Inflammatory macrophage treated with lipopolysaccharide for 4 hours (primary cell): ENCODE data around the gene AP1G2.
A peak's percentile ranks its signal among the peaks of the same experiment; 100 is the strongest.
"Not testable (repeated sequence)": the region's sequence is repeated elsewhere in the genome, so short reads cannot be mapped to it uniquely, and the experiment has no call there.

ENCODE experiments used
- DNase-seq: peaks from one replicate; pipeline ENCODE4 v3.0.0-alpha.2; 2020

Gene AP1G2, protein sequence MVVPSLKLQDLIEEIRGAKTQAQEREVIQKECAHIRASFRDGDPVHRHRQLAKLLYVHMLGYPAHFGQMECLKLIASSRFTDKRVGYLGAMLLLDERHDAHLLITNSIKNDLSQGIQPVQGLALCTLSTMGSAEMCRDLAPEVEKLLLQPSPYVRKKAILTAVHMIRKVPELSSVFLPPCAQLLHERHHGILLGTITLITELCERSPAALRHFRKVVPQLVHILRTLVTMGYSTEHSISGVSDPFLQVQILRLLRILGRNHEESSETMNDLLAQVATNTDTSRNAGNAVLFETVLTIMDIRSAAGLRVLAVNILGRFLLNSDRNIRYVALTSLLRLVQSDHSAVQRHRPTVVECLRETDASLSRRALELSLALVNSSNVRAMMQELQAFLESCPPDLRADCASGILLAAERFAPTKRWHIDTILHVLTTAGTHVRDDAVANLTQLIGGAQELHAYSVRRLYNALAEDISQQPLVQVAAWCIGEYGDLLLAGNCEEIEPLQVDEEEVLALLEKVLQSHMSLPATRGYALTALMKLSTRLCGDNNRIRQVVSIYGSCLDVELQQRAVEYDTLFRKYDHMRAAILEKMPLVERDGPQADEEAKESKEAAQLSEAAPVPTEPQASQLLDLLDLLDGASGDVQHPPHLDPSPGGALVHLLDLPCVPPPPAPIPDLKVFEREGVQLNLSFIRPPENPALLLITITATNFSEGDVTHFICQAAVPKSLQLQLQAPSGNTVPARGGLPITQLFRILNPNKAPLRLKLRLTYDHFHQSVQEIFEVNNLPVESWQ

DNA sequence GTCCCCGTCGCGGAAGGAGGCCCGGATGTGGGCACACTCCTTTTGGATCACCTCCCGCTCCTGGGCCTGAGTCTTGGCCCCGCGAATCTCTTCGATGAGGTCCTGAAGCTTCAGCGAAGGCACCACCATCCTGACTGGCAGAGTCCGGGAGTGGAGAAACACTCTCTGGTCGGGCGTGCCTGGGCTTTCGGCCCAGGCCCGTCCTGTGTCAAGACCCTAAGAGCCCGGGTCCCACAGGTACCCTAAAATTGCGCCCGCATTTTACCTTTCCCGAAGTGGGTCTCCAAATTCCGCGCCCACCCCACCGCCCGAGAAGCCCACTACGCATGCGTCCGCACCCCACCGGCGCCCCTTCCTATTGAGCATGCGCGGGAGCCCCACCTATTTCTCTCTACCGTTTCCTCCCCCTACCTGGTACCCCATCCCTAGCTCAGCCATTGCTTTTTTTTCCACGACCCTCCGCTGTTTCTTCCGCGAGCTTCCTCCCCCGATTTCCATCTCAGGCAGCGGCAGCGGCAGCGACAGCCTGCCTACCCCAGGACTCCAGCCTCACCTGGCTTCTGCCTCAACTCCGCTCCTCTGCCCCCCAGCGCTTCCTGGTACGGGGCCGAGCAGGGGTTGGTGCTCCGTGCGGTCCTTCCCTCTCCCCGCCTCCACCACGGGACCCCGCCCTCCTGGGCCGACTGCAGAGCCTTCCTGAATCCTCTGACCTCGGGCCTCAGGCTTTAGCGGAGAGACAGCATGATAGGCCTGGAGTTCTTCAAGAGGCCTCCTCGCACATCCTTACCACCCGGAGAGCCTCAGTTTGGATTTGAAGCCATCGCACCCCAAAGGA lies at the start of gene AP1G2:
Gene AP1G2, minus strand, starts transcription at position 606 of the 835 bp plus-strand sequence. Its CDS starts 477 bp downstream, at position 129.
- peak; percentile 85 for DNase-seq

DNA sequence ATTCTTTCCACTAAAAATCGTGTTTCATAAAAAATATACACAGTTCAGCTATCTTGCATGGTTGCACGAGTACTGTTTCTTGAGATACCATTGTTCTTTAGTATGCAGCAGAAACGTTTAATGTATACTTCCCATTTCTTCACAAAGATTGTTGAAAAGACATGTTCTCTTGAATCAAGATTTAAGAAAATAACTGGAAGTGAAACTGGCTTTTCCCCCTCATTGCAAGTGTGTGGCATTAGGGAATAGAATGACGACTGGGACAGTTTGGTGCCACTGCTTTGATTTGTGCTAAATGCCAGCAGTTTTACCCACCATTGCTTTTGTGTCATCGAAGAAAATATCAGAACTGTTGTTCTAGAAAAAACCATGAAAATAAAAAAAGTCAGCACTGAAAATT lies 48.3 kb upstream of the AP1G2 start:
- peak; percentile 73 for DNase-seq

DNA sequence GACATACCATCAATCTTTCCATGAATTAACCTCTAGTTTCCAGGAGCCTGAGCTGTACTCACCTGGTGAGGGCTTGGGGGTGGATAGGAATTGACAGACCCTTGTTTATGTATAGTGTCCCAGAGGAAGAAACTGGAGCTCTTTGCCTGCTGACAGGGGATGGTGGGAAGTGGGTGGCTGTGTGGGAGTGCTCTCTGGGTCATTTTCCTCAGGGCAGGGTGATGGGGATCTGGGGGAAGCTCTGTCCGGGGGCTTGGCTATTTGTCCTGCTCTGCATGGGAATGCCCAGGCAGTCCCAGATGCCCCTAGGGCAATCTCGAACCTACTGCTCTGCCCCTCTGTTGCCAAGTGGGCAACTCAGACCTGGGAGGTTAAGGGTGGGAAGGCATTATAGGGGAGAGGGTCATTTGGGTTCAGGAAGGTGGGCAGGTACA lies 46.8 kb upstream of the AP1G2 start:
- DNase-seq: no peak

DNA sequence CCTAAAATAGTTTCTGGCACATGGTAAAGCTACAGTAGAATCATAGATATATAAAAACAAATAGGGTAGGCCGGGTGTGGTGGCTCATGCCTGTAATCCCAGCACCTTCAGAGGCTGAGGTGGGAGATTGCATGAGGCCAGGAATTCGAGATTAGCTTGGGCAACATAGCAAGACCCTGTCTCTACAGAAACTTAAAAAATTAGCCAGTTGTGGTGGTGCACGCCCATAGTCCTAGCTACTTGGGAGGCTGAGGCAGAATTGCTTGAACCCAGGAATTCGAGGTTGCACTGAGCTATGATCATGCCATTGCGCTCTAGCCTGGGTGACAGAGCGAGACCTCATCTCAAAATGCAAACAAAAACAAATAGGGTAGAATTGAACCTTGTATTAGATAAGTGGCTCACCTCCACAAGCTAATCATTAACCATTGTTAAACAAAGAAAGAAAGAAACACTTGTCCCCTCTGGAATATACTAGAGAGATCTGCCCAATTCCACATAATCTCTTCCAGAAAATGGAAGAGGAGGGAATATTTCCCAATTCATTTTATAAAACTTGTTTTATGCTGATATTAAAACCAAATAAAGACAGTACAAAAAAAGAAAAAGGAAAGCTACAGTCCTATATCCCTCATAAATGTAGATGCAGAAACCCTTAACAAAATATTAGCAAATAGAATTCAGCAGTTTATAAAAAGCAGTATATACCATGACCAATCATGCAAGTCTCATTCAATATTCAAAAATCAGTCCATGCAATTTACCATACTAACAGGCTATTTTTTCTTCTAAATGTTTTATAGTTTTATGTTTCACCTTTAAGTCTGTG lies 45.9 kb upstream of the AP1G2 start:
- DNase-seq: no peak

DNA sequence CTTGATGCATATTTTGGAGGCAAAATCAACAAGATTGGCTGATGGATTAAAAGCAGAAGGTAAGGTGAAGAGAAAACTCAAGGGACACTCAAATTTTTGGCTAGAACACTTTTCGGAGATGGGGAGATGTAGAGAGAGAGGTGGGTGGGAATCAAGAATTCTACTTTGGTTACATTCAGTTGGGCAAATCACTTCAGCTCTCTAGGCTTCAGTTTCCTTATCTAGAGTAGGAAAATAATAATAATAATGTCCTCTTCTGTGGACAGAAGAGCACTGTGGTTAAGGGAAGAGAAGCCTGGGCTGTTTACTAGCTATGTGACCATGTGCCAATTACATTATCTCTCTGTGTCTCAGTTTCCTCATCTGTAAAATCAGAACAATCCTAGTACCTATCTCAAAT lies 45.2 kb upstream of the AP1G2 start:
- no peak for DNase-seq

DNA sequence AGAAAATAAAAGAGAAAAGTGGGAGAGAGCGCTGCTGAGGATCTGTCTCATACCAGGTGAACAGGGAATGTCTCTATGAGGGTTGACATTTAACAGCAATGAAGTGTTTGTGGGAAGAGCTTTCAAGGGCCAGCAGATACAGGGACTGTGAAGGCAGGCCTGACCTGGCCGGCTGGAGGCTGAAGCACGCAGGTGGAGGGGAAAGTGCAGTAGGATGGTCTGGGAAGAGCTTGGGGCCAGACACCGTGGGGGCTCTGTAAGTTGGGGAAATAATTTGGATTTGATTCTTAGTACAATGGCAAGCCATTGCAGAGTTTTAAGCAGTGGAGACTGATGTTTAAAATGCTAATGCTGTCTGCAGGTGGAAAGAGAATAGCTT lies 44.8 kb upstream of the AP1G2 start:
- DNase-seq: no peak

DNA sequence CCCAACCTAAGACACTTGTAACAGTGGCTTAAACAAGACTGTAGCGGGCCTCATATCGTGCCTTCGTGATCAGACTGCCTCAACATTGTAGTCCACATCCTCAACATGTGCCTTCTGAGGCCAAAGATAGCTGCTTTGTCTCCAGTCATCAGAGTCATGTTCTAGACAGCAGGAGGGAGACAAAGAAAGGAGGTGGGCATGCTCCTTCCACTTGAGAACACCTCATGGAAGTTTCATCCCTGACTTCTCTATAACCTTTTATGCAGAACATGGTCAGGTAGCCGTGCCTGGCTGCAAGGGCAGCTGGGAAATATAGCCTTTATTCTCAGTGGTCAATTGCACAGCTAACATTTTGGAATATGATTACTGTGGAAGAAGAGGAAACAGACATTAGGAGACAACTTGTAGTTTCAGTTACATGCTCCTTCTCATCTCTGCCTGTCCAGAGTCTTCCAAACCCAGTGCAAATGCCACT lies 43.3 kb upstream of the AP1G2 start:
- DNase-seq: no peak

DNA sequence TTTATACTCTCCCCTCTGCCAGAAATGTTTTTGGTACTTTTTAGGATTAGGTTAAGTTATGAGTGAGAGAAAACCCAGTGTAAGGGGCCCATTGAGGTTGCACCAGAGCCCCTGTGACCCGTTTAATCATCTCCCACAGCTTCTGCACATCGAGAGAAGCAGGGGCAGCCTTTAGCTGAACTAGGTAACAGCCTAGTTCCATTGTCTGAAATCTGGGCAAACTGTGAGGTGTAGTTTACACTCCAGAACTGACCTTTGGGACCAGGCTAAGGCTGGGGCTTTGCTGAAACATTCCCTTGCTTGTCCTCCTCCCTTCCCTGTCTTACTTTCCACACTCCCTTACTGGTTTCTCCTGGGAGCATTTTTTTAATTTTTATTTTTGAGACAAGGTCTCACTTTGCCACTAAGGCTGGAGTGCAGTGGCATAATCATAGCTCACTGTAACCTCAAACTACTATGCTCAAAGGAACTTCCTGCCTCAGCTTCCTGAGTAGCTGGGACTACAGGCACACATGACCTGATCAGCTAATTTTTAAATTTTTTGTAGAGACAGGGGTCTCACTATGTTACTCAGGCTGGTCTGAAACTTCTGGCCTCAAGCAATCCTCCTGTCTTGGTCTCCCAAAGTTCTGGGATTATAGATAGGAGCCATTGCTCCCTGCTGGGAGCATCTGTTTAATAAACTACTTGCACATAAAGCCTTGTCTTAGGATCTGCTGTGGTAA lies 42.7 kb upstream of the AP1G2 start:
- DNase-seq: no peak

DNA sequence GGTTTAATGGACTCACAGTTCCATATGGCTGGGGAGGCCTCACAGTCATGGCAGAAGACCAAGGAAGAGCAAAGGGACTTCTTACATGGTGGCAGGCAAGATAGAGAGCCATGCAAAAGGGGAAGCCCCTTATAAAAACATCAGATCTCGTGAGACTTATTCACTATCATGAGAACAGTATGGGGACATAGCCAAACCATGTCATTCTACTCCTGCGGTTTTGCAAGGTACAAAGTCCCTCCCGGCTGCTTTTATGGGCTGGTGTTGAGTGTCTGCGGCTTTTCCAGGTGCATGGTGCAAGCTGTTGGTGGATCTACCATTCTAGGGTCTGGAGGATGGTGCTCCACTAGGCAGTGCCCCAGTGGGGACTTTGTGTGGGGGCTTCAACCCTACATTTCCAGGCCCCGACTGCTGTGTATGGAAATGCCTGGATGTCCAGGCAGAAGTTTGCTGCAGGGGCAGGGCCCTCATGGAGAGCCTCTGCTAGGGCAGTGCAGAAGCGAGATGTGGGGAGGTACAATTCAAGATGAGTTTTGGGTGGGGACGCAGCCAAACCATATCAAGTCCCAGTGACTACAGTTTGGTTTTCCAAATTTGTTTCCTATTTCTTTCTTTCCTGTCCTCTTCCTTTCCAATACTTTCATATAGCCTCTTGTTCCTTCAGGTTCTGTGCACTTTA lies 42.0 kb upstream of the AP1G2 start:
- not testable (repeated sequence) for DNase-seq

DNA sequence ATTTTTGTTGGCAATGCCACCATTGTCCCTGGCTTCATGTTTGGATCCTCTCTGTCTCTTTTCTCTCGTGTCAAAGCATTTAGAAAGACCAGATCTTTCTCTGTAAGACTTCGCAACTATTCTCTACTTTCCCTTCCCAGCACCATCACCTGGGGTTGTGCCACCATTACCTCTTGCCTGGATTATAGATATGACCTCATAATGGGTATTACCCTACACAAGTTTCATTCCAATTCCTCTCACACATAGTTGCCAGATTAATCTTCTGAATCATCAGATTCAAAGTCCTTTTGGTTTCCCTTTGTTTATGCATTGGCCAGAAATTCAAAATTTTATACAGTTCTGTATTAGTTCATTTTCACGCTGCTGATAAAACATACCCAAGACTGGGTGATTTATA lies 41.4 kb upstream of the AP1G2 start:
- DNase-seq: no peak

DNA sequence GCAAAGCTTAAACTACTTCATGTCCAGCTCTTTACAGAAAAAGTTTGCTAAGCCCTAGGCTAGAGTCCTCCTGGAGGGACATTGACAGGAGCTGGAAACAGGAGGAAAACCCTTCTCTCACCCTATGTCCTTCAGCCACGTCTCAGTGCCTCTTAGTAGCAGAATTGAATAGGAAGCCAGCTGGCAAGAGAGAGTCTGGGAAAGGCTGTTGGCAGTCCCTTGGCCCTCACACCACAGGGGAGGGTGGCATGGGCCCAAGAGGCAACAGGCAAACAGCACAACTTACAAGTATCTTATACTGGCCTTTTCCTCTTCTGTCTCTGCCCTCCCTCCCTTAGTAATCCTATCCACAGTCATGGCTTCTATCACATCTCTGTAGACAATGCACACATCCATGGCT lies 40.9 kb upstream of the AP1G2 start:
- no peak for DNase-seq

DNA sequence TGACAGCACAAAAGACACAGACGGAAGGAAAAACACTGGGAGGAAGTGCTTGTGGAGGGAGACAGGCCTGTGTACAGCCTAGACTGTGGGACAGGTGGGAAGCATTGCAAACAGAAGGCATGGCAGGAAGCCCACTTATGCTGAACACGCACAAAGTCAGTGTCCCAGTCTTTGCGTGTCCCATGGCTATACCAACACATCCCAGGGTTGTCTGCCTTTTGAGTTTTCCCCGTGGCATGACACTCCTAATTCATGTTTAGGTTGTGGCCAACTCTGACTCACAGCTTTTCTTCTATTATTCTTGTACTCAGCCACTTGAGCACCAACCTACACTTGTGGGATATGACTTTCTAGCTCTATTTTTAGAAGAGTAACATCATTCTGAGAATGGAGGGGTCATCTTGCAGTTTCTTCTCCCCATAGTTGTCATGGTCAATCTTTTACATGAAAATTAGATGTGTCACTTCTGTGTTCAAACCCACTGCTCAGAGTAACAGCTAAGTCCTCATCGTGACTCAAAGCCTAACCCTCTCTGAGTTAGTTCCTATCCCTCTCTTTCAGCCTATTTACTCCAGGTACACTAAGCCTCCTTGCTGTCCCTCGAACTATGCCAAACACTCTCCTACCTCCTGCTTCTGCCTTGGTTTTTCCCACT lies 38.5 kb upstream of the AP1G2 start:
- no peak for DNase-seq

DNA sequence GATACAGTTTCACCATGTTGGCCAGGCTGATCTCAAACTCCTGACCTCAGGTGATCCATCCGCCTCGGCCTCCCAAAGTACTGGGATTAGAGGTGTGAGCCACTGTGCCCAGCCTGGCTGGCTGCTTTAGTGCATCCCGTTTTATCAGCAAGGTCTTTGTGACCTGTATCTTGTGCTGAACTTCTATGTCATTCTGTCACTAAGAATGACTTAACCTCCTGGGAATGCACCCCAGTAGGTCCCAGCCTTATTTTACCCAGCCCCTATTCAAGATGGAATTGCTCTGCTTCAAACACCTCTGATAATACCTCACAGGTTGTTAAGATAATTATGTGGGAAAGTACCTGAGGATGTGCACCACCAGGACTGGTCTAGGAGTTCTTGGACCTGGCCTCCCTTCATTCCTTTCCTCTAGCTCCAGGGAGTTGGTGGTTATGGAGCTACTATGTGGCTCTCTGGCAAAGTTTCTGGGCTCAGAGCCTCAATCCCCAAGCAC lies 37.1 kb upstream of the AP1G2 start:
- DNase-seq: no peak

DNA sequence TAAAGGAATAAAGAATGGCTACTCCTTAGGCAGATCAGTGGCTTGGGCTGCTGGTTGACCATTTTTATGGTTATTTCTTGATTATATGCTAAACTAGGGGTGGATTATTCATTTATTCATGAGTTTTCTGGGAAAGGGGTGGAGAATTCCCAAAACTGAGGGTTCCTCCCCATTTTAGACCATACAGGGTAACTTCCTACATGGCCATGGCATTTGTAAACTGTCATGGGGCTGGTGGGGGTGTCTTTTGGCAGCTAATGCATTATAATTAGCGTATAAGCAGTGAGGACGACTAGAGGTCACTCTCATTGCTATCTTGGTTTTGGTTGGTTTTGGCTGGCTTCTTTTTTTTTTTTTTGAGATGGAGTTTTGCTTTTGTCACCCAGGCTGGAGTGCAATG lies 36.6 kb upstream of the AP1G2 start:
- DNase-seq: no peak

DNA sequence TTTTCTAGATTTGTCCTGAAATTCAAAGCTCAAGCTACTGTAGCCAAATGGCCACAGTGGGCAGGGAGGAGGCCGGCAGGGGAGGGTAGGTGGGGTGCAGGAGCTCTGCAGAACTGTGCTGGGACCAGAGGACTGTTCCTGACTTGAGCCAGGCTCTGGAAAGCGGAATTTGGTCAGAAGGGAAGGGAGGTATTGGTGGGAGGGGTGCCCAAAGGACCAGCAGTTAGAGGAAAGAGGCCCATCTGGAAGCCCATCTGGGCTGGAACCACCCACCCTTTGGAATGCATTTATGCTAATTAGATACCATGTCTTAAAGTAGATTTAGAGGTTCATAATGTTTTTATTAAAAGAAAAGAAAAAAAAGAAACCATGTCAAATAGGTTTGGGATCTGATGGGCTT lies 35.5 kb upstream of the AP1G2 start:
- no peak for DNase-seq

DNA sequence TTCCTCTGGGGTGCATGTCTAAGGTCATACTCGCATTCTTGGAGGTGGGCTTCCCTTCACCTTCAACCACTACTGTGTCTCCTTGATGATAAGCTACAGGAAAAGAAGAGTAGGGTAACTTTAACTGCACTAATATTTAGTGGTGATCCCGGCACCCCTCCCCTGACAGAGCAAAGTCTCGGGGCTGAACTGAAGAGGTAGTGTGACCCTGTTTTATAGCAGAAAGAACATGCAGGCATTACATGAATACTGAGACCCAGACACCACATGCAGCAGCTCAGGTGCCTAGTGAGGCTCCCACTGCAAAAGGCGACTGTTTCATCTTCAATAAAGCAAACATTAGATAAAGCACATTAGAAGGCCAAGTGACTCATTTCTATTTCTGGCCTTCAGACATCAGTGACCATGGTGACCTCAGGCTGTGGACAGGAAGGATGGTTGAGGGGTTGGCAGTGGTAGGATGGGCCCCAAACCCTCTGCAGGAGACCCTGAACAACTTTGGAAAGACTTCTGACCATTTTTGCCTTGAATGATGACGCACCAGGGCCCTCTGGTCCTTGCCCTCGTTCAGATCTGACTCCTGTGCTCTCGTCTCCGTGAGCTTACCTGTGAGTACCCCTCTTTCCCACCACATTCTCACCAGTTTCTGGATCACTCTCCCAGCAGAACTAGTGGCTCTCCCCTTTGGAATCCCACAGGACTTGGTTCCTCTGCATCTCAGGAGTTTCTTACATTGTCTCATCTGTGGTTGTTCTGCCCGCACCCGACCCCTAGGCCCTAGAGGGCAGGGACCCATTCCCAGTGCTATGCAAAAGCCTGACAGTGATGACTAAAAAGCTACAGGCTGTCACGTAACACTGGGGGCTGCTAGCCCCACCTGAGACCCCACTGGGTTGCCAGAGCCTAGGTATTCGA lies 34.8 kb upstream of the AP1G2 start:
- DNase-seq: no peak

DNA sequence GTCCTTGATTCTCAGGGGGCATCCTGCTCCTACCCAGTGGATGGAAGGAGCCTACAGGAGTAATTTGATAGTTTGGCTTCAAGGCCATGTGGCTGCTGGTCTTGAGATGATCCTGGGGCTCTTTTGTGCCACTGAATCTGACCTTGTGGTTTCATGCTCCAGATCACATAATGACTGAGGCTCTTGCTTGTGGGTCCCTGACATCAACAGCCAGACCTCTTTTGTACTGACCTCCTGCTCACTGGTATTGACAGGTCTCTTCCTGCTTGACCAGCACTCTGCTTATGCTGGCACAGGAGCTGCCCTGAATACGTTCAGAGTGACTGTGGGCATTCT lies 34.2 kb upstream of the AP1G2 start:
- DNase-seq: no peak

DNA sequence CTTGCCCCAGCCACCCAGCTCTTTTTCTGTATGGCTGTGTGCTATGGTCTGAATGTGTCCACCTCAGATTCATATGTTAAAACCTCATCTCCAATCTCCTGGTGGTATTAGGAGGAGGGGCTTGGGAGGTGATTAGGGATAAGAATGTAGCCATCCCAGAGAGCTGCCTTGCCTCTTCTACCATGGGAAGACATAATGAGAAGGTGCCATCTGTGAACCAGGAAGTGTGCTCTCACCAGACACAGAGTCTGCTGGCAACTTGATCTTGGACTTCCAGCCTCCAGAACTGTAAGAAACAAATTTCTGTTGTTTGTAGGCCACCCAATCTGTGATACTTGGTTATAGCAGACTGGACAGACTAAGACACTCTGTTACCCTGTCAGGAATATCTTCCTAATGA lies 33.8 kb upstream of the AP1G2 start:
- no peak for DNase-seq

DNA sequence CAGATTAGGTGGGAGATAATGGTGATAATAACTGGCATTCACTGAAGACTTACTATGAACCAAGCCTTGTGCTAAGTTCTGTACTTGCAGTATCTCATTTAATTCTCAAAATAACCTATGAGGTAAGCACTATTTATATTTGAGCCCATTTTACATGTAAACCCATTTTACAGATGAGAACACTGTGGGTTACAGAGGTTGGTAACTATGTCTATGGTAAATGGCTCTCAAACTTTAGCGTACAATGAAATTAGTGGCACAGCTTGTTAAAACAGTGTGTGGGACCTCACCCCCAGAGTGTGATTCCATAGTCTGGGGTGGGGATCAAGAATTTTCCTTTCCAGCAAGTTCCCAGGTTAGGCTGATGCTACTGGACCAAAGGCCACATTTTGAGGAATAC lies 33.2 kb upstream of the AP1G2 start:
- no peak for DNase-seq
